Measurements from ENCODE around the gene KMT5C. TPM values are rescaled to one million over a fixed set of nuclear protein-coding genes. Genes with fewer than 3 reads are reported as not detected.

Gene KMT5C
- total RNA-seq, 2 experiments from 2014 or later, result 32.6 to 33.1 TPM

GRCh38 chr19:55370305-55370988 is 30.8 kb downstream of the KMT5C start, which contains the start of gene IL11:
Gene IL11, minus strand, starts transcription at chr19:55370463. Its CDS starts 153 bp downstream, at chr19:55370310.
- H3K36me3 Mint-ChIP-seq (ENCODE audit: low read depth), result no peaks in the 10 kb centered on the region
- H3K9me3 Mint-ChIP-seq, result no peaks in the 10 kb centered on the region
- H3K27me3 Mint-ChIP-seq, result peaks cover 45% of the 10 kb centered on the region
- H3K4me3 Mint-ChIP-seq, result peak within 1 kb of the TSS; percentile 57
- TF ChIP-seq, protein P1, sequence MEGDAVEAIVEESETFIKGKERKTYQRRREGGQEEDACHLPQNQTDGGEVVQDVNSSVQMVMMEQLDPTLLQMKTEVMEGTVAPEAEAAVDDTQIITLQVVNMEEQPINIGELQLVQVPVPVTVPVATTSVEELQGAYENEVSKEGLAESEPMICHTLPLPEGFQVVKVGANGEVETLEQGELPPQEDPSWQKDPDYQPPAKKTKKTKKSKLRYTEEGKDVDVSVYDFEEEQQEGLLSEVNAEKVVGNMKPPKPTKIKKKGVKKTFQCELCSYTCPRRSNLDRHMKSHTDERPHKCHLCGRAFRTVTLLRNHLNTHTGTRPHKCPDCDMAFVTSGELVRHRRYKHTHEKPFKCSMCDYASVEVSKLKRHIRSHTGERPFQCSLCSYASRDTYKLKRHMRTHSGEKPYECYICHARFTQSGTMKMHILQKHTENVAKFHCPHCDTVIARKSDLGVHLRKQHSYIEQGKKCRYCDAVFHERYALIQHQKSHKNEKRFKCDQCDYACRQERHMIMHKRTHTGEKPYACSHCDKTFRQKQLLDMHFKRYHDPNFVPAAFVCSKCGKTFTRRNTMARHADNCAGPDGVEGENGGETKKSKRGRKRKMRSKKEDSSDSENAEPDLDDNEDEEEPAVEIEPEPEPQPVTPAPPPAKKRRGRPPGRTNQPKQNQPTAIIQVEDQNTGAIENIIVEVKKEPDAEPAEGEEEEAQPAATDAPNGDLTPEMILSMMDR (IDR thresholded peaks at IDR 0.05), result no peak
- CTCF ChIA-PET, result no interaction called here
- peaks cover 15% of the 10 kb centered on the region for H3K4me1 Mint-ChIP-seq (ENCODE audit: low read depth)
- ATAC-seq (no peak), DNase-seq (no peak)
- POLR2A ChIA-PET, result interaction anchor here (0.7 to 8.1 kb wide), 3 partner anchors 13 to 39 kb away, joined by 3 to 37 read pairs (median 4); partner anchors contain the start of genes TMEM238 and UBE2S
- no peak within 1 kb of the TSS for H3K27ac Mint-ChIP-seq
- intact Hi-C loops (cut with micrococcal nuclease), result no loop called here

DNA sequence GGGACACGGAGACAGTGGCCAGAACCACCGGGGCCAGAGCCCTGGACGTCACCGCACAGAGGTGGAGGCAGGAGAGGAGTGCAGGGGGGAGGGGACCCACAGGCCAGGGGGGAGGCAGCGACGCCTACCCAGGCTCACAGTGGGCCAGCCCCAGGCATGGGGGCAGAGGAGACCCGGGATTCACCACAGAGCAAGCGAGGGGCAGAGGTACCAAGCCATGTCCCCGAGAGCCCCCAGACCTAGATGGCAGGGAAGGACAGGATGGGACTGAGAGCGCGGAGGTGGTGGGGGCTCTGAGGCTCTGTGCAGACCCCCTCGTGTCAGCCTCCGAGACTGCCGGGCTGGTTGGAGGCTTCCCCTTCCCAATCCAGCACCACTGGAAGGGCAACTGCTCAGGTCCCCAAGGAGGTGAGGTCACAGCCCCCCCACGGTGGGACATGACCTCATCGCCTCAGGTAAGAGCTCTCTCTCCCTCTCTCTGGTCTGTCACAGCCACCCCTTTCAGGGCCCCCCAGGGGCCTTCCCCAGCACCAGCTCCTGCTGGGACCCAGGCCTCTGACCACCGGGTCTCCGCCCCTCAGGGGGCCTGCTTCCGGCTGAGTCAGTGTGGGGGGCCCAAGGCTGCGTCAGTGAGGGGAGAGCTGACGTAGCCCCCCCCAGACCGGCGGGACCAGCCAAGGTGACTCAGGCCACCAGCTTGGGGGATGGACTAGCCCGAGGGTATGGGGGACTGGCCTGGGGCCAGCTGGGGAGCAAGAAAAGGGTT is 32.8 kb downstream of the KMT5C start:
- DNase-seq (peak; percentile 81), ATAC-seq (peak; percentile 76)
- ChIA-PET POLR2A (interaction anchor here (0.7 to 8.1 kb wide), 3 partner anchors 11 to 20 kb away, joined by 3 to 37 read pairs (median 3); partner anchors contain the start of gene TMEM238), CTCF (interaction anchor here (1.2 to 1.8 kb wide), 2 partner anchors 10 to 71 kb away, joined by 3 to 7 read pairs; no protein-coding TSS in a partner anchor)
- intact Hi-C loops (cut with micrococcal nuclease), result no loop called here
- Mint-ChIP-seq H3K9me3 (no peaks in the 10 kb centered on the region), H3K27me3 (peaks cover 43% of the 10 kb centered on the region), H3K4me1 (ENCODE audit: low read depth) (peaks cover 13% of the 10 kb centered on the region), H3K27ac (no peak overlapping the region), H3K36me3 (ENCODE audit: low read depth) (no peaks in the 10 kb centered on the region), H3K4me3 (no peak overlapping the region)
- TF ChIP-seq, protein P1 (IDR thresholded peaks at IDR 0.05), result no peak

DNA sequence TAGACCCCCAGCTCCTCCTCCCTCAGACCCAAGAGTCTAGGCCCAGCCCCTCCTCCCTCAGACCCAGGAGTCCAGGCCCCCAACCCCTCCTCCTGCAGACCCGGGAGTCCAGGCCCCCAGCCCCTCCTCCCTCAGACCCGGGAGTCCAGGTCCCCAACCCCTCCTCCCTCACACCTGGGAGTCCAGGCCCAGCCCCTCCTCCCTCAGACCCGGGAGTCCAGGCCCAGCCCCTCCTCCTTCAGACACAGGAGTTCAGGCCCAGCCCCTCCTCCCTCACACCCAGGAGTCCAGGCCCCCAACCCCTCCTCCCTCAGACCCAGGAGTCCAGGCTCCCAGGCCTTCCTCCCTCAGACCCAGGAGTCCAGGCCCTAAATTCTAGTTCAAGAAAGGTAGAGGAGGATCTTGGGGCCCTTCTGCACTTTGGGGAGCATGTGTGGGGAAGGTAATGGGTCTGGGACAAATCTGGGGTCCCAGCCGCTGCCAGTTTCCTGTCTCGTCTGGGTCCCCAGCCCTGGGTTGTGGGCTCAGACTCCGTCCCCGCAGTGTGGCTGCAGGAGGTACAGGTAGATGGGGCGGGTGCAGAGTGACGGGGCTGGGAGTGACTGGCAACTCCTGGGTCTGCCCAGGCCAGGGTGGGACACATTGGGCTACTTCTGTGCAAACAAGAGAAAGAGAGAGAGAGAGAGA is 33.8 kb downstream of the KMT5C start:
- Mint-ChIP-seq H3K9me3 (no peaks in the 10 kb centered on the region), H3K27me3 (peaks cover 37% of the 10 kb centered on the region), H3K36me3 (ENCODE audit: low read depth) (no peaks in the 10 kb centered on the region), H3K4me3 (no peak overlapping the region), H3K4me1 (ENCODE audit: low read depth) (peaks cover 13% of the 10 kb centered on the region), H3K27ac (no peak overlapping the region)
- ATAC-seq, result no peak
- no peak for DNase-seq
- TF ChIP-seq, protein P1 (IDR thresholded peaks at IDR 0.05), result no peak
- ChIA-PET CTCF (interaction anchor here (1.8 kb wide), 1 partner anchor 72 kb away, joined by 7 read pairs; no protein-coding TSS in a partner anchor), POLR2A (interaction anchor here (0.7 to 8.1 kb wide), 3 partner anchors 10 to 73 kb away, joined by 3 to 37 read pairs (median 4); partner anchors contain the start of gene TMEM238)
- intact Hi-C loops (cut with micrococcal nuclease), result no loop called here

GRCh38 chr19:55373993-55374757 is 34.5 kb downstream of the KMT5C start:
- intact Hi-C loops (cut with micrococcal nuclease), result no loop called here
- H3K4me3 Mint-ChIP-seq, result no peak overlapping the region
- DNase-seq (no peak), ATAC-seq (no peak)
- no peaks in the 10 kb centered on the region for H3K36me3 Mint-ChIP-seq (ENCODE audit: low read depth)
- H3K27ac Mint-ChIP-seq, result no peak overlapping the region
- H3K27me3 Mint-ChIP-seq, result peaks cover 33% of the 10 kb centered on the region
- peaks cover 13% of the 10 kb centered on the region for H3K4me1 Mint-ChIP-seq (ENCODE audit: low read depth)
- H3K9me3 Mint-ChIP-seq, result no peaks in the 10 kb centered on the region
- POLR2A ChIA-PET, result interaction anchor here (1.0 to 8.1 kb wide), 2 partner anchors 9 to 92 kb away, joined by 4 to 37 read pairs; partner anchors contain the start of gene TMEM238
- CTCF ChIA-PET, result no interaction called here
- TF ChIP-seq, protein P1 (IDR thresholded peaks at IDR 0.05), result no peak
